Stimulated activated CD8-positive, alpha-beta memory T cell treated with anti-CD3 and anti-CD28 coated beads, Interleukin-15, amount 100 ng/mL, for 4 hours (primary cell): ENCODE results near the gene EFNA4.
A peak's percentile ranks its signal among the peaks of the same experiment; 100 is the strongest.

Experiments
- DNase-seq, 2 donors: peaks; one replicate each; pipeline ENCODE4 v3.0.0-alpha.2; 2020; ENCODE audit warnings: low read depth in 2 of 2

EFNA4 gene

DNA sequence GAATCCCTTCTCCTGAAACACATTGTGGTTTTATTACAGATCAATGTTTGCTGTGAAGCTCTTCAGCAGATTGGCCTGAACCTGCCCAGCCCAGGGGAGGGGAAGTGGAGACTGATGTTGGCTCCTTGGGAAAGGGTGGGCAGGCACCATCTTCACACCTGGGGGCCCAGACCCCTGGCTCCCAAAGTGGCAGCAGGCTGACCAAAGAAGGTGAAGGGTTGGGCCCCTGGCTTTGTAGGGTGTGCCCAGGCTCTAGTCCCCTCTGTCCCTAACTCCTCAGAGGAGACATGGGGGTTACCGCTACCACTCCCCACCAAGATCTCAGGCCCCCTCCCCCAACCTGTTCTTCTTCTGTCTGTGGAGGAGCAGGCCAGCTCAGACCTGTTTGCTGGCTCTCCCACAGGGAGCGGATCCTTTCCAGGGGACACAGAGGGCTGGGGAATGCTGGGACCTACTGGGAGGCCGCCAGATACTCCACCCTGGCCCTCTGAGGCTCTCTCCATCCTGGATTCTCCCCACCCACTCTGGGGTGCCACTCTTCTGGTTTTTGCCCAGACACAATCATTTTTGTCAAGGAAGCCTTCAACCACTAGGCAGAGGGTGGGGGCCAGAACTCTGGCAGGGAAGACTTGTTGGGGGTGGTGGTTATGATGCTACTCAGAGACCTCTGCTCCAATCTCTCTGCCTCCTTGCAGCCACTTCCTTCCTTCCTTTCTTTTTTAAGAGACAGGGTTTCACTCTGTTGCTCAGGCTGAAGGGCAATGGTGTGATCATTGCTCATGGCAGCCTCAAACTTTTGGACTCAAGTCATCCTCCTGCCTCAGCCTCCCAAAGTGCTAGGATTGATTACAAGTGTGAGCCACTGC, 10.1 kb downstream of the EFNA4 start:
- no peak for DNase-seq

DNA sequence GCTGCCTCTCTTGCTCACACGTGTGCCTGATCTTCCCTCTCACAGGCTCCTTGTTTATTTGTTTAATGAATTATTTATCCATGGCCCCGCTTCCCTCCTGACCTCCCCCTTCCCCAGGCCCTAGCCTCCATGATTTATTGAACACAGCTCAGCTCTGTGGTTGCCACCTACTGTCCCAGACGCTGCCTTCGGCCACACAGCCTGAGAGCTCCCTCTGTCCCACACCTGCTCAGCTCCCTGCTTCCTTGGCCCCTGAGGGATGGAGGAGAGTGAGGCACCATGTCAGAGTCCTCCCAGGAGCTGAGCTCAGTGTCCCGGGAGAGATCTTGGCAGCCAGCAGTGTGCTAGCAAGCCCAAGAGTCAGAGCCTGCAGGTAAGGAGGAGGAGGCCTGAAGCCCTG, 12.0 kb downstream of the EFNA4 start:
- DNase-seq, result no peak

DNA sequence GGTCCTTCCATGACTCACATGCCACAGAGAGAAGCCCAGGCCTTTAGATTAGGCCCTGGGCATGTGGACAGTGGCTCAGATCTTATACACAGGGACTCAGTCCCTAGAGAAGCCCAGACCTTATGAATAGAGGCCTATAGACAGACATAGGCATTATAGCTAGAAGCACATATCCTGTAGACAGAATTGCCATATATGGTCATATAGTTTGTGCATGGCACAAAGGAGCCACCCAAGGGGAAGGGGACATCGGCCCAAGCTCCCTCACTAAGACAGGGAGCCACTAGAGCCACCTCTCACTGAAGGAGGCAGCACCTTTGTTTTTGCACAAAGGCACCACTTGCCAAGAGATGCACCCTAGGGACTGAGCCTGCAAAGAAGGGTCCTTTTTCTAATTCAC, 12.8 kb downstream of the EFNA4 start:
- DNase-seq, result no peak

DNA sequence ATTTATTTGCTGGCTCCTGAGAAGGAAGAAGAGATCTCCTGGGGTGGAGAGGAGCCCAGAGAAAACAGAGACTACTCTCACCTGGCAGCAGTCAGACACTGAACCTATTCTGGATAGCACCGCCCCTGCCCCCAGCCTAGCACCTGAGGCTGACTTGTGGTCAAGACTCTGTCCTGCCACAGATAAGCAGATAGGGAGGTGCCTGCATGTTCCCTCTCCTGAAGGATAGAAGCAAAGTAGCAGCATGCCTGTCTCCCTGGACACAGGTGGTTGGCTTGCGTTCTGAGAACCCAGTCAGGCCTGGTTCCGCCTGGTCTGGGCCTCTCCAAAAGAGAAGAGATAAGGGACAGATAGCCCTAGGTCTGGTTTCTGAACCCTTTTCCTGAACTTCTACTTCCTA, 13.8 kb downstream of the EFNA4 start:
- no peak for DNase-seq

DNA sequence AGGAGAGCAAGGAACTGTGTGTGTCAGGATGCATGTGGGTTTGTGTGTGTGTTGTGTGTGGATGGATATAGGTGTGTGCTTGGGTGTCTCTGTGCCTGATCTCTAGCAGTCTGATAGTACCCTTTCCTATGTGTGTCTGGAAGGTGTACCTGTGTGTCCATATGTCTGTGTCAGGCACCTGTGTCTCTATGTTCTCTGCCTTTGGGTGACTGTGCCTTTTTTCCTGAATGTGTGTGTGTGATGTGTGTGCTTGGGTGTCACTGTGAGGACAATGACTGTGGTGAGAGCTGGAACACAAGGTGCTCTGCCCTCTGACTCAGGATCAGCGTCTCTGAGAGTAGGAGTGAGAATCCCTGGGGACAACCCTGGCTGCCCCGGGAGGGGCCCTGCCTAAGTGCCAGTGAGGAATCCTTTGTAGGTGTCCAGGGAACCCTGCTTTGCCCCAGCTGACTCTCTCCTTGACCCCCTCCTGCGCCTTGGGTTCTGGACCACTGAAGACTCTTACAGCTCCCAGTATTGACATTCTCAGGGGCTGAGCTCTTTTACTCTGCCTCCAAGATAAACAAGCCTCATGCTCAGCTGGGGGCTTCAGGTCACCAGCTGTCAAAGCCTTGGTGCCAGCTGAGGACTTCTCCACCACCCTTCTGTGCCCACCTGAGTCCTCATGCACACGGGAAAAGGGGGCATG, 14.4 kb downstream of the EFNA4 start:
- DNase-seq, result no peak

DNA sequence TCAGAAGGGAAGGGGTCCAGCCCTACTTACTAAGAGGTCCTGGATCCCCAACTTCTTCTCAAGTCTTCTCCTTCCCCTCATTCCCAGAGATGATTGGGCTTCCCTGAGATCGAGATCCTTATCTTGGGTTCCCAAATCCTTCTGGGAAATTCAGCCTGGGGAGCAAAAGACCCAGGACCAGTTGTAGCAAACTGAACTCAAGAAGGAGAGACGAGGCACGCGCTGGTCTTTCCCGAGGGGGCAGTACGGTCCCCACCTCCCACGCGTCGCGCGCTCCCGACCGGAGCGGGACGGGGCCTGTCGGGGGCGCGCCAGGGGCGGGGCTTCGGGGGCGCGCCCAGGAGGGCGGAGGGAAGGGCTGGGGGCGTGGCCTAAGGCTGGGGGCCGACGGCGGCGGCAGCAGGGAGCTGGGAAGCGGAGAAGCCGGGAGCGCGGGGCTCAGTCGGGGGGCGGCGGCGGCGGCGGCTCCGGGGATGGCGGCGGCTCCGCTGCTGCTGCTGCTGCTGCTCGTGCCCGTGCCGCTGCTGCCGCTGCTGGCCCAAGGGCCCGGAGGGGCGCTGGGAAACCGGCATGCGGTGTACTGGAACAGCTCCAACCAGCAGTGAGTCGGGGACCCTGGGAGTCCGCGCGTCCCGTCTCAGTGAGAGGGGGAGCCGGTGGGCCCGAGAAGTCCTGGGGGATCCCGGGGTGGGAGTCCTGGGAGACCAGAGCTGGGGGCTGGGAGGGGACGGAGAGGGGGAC, 15.1 kb downstream of the EFNA4 start, which contains the start of gene EFNA3:
Gene EFNA3, plus strand, starts transcription at position 369 of the 741 bp plus-strand sequence. Its CDS starts 105 bp downstream, at position 474.
- DNase-seq, result no peak

DNA sequence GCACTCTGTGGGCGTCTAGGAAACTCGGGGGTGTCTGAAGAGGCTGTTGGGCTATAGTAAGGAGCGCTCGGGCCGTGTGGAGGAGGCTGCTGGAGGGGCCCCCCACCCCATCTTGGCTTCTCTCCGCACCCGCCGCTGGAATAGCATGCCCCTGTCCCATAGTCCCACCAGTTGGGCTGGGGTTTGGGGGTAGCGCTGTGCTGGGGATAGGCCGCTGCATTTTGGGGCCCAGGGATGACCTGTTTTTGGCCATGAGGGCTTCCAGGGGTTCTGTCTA, 15.6 kb downstream of the EFNA4 start:
- no peak for DNase-seq

DNA sequence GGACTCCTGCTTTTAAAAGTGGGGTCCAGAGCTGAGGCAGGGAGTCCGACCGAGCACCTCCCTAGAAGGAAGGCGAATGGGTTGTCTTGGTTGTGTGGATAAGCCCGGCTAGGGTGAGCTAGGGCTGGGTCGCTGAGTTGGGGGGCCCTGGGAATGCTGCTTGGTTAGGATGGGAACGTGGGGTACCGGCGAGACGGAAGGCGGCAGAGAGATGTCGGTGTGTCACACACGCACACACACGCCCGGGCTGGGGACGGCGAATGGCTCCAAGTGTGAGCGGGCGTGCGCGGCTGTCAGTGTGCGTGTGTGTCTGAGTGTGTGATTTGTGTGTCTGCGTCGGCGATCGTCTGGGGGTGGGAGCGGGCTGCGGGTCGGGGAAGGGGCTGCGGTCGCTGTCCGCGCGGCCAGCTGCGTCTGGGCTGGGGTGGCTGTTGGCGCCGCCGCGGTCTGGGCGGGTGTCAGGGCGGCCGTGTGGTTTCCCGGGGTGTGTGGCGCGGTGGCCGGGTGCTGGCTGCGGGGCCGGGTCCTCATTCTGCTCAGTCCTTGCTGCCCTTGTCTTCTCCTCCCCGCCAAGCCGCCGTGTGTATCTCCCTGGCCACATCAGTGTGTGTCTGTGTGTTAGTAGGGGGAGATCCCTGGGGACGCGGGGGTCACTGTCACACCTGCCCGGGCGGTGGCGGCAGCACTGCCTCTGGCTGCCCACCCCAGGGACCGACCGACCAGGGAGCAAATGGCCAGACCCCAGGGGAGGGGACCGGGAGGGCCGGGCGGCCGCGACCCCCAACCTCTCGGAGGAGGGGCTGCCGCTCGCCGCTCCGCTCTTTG, 16.2 kb downstream of the EFNA4 start:
- DNase-seq, result no peak

DNA sequence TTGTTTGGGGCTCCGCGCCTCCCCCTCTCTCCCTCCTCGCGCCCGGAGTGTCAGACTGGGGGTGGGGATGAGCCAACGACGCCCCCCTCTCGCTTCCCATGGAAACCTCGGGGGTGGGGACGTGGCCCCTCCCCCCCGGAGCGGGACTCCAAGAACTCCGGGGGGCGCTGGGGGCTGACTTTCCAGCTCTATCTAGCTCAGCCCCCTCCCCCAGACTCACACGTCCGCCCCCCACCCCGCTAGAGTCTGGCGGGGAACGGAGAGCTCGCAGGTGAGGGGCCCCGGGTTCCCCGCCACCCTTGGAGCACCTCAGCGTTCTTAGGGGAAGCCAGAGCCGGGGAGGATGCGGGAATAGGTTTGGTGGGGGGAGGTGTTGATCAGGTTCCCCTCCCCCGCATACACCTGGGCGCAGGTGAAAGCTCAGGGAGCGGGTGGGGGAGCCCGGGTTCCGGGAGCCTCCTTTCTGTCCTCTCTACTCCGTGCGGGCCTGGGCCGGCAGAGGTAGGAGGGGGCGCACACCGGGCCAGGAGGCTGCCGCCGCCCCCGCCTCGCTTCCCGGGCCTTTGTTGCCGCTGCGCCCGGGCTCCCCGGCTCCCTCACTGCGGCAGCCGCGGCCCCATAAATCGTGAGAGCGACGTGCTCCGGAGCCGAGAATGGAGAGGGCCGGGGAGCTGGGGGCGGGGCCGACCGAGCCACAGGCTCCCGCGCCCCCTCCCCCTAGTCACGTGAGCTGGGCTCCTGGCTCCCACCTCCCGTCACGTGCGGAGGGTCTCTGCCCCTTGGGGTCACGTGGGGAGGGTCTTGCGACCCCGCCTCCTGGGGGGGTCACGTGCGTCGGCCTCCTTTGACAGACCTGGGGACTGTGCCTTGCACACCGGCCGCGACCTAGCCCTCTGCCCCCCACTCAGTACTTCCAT, 17.0 kb downstream of the EFNA4 start:
- DNase-seq, result no peak

DNA sequence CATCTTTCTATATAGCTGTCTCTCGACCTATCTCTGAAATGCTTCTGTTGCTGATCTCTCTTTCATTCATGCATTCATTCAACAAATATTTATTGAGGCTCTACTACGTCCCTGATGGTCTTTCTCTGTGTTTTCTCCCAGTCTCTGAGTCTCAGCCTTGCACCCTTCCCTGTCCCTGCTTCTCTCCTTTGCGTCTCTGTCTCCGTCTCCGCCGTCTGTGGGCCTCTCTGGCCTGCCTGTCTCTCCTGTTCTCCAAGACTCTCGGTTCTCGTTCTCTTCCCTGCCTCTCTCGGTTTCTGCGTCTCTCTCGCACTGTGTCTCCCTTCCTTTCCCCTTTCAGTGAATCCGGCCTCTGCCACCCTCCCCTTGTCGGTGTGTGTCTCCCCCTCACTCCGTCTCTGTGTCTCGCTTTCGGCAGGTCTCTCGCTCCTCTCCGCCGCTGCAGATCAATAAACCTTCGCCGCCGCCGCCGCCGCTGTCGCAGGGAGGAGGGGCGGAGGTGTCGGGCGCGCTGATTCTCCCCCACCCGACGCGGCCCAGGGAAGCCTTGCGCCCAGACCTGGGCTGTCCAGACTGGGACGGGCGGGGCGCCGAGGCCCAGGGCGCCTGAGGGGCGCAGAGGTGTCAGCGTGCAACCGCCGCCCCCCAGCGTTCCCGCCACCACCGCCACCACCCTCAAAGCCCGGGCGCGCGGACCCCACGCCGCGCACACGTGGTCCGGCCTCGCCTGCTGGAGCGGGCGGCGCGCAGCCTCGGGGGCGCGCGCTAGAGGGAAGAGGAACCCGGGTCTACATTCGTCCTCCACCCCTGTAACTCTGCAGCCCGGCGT, 18.1 kb downstream of the EFNA4 start:
- DNase-seq, result no peak

DNA sequence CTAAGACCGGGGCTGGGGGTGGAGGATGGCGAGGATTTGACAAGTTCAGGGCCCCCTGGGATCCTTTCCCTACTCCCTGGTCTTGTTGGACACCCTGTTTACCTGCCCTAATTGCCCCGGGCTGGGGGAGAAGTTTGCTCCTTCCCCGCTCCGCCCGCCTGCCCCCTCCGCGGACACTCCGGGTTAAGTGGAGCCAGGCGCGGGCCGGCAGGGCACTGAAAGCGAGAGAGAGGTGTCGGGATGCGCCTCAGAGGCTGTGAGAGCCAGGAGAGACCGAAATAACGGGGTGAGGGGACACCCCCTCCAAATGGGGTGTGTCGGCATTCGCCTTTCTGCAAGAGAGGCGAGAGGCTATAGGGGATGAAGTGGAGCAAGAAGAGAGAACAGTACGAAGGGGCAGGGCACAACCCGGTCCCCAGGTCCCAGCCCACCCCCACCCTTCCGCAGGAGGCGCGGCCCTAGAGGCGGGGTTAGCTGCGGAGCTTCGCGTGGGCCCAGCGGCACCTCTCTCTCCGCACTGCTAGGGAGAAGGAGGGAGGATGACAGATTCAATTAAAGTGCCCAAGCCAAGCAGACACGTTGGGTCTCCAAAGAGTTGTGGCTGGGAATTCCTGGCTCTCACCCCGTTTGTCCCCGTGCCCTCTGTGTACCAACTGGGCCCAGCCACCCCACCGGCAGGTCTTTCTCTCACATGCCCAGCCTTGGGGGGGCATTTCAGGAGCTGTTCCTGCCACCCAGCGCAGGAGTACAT, 18.9 kb downstream of the EFNA4 start:
- no peak for DNase-seq

DNA sequence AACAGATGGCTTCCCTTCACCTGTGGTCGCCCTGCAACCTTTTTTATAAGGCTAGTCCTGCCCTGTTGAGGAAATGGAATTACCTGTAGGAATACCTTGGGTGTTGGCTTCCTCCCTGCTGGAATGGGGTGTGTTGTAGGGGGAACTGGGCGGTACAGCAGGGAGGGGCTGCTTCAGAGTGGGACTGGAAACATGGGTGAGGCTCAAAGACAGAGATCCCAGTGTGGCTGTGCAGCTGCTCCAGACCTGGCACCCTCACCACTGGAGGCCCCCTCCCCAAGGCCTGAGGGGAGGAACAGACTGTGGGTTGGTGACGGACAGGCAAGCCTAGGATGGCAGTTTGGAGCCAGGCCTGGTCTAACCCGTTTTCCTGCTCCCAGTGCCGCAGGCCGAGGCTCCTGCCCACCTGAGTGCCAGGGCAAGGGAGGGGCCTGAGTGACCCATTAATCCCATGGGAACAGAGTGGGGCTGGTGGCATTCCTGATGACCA, 19.6 kb downstream of the EFNA4 start:
- no peak for DNase-seq

DNA sequence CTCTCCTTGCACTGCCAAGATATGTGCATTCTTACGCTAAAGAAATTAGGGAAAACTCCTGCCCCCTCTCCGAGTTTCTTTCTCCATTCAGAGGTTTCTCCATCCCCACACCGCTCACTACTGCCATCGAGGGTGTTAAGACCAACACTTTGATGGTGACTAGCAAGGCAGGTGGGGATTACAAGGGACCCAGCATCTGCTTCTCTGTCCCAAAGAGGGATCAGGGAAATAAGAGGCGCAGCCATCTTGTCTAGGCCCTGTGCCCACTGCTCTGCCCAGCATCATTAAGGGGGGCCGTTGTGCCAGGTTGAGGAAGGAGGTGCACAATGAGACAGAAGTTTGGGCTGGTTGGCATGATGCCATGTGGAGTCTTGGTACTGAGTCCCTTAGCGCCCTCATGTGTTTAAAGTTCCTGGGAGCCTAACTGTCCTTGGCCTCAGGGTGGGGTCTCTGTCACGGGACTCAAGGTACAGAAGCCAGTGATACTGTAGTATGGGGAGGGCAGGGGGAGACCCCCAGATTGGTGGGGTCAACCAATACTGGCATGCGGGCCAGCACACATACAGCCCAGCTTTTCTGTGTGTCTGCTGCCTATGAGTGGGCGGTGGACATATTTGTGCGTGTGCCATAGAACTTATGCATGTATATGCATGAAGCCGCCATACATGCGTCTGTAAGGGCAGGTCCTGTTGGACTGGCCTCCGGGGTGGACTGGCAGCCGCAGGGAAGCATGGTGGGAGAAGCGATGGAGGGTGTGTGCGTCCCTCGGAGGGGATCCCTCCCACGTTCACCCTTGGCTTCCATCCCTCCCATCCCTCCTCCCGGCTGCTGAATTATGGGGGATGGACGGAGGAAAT, 20.6 kb downstream of the EFNA4 start:
- DNase-seq, result no peak

DNA sequence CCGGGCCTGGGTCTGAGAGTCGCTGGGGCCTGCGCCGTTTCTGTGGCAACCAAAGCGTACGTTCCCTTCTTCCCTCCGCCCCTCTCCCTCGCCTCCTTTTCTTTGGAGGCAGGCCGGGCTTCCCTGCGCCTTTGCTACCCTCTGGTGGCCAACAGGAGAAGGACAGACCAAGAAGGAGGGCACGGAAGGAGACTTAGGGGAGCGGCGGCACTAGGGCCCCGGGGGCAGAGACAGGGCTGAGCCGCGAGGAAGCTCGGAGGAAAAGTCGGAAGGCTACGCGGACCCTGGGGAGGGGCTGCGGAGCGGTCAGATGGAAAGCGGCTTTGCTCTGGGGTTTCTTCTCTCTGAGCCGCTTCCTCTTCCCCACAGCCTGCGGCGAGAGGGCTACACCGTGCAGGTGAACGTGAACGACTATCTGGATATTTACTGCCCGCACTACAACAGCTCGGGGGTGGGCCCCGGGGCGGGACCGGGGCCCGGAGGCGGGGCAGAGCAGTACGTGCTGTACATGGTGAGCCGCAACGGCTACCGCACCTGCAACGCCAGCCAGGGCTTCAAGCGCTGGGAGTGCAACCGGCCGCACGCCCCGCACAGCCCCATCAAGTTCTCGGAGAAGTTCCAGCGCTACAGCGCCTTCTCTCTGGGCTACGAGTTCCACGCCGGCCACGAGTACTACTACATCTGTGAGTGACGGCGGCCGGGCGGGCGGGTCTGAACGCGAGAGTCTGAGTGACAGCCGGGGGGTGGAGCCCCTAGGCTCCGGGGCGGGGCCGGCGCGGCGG, 21.4 kb downstream of the EFNA4 start:
- DNase-seq, result peak; percentile 84 to 85

DNA sequence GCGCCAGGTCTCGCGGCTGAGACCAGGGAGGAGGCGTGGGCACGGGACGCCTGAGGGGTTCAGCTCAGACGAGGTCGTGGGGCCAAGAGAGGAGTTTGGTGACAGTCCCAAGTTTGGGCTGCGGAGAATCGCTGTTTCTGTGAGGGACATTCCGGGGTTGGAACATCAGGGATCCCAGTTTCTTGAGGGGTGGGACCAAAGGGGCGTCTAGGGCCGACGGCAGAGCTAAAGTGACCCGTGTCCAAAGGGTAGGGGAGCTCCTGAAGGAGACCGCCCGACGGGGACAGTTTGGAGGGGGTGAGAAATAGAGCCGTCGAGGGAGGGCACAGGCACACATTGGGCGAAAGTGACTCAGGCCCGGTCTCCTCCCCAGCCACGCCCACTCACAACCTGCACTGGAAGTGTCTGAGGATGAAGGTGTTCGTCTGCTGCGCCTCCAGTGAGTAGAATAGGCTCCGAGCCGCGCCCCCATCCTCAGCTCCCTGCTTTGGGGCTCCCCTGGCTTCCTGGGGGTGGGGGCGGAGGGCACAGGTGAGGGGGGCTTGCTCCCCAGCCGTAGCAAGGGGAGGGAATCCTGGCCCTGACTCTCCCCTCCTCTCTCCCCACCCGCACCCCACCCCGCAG, 22.1 kb downstream of the EFNA4 start:
- DNase-seq, result peak; percentile 59 to 80

DNA sequence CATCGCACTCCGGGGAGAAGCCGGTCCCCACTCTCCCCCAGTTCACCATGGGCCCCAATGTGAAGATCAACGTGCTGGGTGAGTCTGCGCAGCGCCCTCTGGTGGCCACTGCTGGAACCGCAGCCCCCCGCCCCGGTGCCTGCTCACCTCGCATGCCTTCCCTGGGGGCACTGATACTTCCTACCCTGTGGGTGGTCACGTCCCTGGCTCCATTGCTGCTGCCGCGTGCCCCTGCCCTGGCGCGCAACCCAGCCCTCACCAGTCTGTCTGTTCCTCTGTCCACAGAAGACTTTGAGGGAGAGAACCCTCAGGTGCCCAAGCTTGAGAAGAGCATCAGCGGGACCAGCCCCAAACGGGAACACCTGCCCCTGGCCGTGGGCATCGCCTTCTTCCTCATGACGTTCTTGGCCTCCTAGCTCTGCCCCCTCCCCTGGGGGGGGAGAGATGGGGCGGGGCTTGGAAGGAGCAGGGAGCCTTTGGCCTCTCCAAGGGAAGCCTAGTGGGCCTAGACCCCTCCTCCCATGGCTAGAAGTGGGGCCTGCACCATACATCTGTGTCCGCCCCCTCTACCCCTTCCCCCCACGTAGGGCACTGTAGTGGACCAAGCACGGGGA, 22.7 kb downstream of the EFNA4 start:
- DNase-seq, result peak in 1 of 2 donors; percentile 52
